Measurements from ENCODE around the gene NIFK.

Gene NIFK

DNA sequence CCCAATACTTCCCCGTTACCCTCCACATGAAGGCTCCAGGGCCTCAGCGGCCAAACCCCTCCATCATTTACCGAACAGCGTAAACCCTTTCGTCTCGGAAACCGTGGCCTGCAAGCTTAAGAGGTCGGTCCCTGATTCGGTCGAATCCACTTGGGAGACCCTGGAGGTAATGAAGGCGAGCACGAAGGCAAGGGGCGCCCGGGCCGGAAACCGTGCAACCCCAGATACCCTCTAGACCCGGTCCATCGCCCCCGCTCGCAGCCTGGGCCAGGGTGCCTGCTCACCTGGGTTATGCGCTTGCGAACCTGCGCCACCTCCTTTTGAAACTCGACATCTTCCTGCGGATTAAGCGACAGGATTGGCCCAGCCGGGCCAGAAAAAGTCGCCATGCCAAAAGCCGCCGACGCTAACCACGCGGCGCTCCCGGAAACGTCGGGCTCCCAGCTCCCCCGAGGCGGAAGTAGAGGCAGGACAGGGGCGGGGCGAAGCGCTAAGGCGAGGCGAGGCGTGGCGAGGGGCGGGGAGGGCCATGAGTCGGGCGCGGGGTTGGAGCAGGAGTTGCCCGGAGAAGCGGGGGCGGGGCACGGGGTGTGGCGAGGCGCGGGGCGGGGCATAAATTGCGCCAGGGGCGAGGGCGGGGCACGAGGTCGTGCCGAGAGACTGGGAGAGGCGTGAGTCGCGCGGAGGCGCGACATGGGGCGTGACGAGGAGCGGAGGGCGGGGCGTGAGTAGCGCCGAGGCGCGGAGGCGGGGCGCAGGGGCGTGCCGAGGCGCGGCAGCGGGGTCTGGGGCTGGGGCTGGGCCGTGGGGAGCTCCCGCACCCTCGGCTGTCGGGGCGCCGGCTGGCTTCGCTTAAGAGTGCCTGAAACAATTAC lies at the start of gene NIFK:
Gene NIFK, minus strand, starts transcription at position 414 of the 875 bp plus-strand sequence. Its CDS starts 25 bp downstream, at position 389.
- in situ Hi-C loops (cut with HindIII; ENCODE audit: low pct_unique_long_range_greater_than_20kb, low sequenced_read_pairs) = no loop called here
- no peak for TF ChIP-seq JUND (IDR thresholded peaks at IDR 0.05; ENCODE audit: low read depth)
- peak; percentile 91 to 97 for DNase-seq (ENCODE audit: low read depth in 1 of 2, low spot score in 1 of 2)

DNA sequence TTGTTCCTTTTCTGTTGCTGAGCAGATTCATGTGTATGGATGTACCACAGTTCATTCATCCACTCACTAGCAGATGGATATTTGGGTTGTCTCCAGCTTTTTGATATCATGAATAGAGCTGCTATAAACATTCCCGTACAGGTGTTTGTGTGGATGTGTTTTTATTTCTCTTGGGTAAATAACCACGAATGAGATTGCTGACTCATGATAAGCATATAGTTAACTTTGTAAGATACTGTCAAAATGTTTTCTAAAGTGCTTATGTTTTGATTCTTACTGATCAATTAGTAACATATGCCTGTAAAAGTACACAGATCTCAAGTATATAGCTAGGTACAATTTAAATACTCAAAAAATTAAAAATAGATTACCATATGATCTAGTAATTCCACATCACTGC lies 46.5 kb upstream of the NIFK start:
- no peak for TF ChIP-seq JUND (IDR thresholded peaks at IDR 0.05; ENCODE audit: low read depth)

DNA sequence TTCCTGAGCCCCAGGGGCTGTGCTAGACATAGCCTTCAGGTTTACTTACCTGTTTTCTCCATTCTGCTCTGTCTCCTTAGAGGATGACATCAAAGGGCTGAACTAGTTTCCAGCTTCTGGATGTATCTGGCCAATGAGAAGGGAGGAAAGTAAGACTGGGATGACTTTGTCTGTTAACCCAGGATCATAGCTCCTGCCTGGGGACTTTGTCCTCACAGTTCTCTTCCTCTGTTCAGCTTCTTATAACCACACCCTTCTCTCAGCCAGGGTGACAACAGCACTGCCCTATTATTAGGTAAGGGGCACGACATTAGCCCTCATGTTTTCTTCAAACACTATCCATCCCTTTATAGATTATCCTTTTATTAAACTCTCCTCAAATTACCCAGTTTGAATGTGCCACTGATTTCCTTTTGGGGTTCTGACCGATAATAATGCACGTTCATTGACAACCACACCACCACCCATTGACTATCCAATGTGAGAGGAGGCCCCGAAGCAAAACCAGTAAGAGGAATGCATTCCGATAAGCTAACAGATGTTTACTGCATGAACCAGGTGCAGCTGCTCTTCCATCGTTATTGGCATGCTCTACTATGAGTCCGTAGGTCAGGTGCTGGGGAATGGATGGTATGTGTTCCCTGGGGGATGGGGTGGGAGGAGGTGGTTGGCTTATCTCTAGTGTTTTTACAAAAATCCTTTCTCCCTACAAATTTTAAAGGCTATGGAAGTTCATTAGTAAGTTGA lies 42.2 kb upstream of the NIFK start:
- in situ Hi-C loops (cut with HindIII; ENCODE audit: low pct_unique_long_range_greater_than_20kb, low sequenced_read_pairs) = no loop called here
- TF ChIP-seq JUND (IDR thresholded peaks at IDR 0.05; ENCODE audit: low read depth) = no peak
- DNase-seq (ENCODE audit: low read depth in 1 of 2, low spot score in 1 of 2) = no peak

More for the DNA sequence above, 46.5 kb upstream of the NIFK start:
- in situ Hi-C loops (cut with HindIII; ENCODE audit: low pct_unique_long_range_greater_than_20kb, low sequenced_read_pairs) = no loop called here
- DNase-seq (ENCODE audit: low read depth in 1 of 2, low spot score in 1 of 2) = no peak

DNA sequence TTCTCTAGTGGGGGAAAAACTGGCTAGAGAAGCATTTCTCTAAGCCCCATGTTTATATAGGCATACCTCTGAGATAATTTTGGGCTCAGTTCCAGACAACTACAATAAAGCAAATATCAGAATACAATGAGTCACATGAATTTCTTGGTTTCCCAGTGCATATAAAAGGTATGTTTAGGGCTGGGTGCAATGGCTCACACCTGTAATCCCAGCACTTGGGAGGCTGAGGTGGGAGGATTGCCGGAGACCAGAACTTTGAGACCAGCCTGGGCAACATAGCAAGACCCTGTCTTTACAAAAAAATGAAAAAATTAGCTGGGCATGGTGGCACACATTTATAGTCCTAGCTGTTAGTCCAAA lies 41.0 kb upstream of the NIFK start:
- DNase-seq (ENCODE audit: low read depth in 1 of 2, low spot score in 1 of 2) = peak in 1 of 2 experiments; percentile 40
- no peak for TF ChIP-seq JUND (IDR thresholded peaks at IDR 0.05; ENCODE audit: low read depth)
- in situ Hi-C loops (cut with HindIII; ENCODE audit: low pct_unique_long_range_greater_than_20kb, low sequenced_read_pairs) = no loop called here

DNA sequence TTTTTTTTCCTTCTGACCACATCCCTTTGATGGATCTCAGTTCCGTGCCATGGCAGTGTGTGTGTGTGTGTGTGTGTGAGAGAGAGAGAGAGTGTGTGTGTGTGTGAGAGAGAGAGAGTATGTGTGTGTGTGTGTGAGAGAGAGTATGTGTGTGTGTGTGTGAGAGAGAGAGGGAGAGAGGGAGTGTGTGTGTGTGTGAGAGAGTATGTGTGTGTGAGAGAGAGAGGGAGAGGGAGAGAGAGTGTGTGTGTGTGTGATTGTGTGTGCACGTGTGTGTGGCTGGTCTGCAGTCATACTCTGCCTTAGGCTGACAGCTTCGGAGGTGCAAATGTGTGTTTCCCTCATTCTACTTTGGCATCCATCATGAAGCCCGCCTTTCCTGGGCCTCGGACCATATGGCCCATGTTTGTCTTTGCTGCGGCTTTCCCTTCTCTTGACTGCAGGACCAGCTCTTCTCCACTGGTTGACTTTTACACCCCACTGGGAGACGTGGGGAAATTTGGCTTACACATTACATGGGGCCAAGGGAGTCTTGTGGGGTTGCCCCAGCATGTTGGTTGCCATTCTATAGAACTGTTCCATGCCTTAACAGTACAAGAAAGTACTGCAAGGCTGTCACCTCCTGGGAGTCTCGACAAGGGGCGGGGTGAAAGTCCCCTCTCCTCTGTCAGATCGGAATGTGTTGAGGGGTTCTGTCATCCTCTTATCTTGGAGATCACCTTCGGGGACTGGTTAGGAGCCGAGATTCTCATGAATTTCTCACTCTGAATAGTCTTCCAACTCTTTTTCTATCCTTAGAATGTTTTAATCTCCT lies 40.4 kb upstream of the NIFK start:
- in situ Hi-C loops (cut with HindIII; ENCODE audit: low pct_unique_long_range_greater_than_20kb, low sequenced_read_pairs) = no loop called here
- TF ChIP-seq JUND (IDR thresholded peaks at IDR 0.05; ENCODE audit: low read depth) = no peak
- DNase-seq (ENCODE audit: low read depth in 1 of 2, low spot score in 1 of 2) = no peak

DNA sequence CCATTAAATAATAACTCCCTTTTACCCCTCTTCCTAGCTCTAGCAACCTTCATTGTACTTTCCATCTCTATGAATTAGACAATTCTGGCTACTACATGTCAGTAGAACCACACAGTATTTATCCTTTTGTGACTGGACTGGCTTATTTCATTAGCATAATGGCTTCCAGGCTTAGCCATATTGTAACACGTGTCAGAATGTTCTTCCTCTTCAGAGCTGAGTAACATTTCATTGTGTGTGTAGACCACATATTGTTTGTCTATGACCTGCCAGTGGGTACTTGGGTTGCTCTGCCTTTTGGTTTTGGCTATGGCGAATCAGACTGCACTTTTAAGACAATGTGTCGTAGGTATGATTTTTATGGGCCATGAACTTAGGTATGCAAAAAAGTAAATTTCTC lies 39.7 kb upstream of the NIFK start:
- no peak for TF ChIP-seq JUND (IDR thresholded peaks at IDR 0.05; ENCODE audit: low read depth)
- in situ Hi-C loops (cut with HindIII; ENCODE audit: low pct_unique_long_range_greater_than_20kb, low sequenced_read_pairs) = no loop called here
- no peak for DNase-seq (ENCODE audit: low read depth in 1 of 2, low spot score in 1 of 2)

DNA sequence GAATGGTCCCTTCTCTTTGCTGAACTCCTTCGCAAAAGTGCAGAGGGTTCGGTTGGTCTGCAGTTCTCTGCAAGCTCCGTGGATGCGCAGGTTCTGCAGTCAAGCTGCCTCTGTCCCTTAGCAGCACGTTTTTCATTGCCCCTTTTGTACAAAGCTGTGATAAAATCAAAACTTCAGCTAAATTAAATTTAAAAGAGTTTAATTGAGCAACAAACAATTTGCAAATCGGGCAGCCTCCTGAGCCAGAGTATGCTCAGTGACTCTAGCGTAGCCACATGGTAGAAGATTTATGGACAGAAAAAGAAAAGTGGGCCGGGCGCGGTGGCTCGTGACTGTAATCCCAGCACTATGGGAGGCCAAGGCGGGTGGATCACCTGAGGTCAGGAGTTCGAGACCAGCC lies 37.6 kb upstream of the NIFK start:
- DNase-seq (ENCODE audit: low read depth in 1 of 2, low spot score in 1 of 2) = no peak
- no peak for TF ChIP-seq JUND (IDR thresholded peaks at IDR 0.05; ENCODE audit: low read depth)
- in situ Hi-C loops (cut with HindIII; ENCODE audit: low pct_unique_long_range_greater_than_20kb, low sequenced_read_pairs) = no loop called here

DNA sequence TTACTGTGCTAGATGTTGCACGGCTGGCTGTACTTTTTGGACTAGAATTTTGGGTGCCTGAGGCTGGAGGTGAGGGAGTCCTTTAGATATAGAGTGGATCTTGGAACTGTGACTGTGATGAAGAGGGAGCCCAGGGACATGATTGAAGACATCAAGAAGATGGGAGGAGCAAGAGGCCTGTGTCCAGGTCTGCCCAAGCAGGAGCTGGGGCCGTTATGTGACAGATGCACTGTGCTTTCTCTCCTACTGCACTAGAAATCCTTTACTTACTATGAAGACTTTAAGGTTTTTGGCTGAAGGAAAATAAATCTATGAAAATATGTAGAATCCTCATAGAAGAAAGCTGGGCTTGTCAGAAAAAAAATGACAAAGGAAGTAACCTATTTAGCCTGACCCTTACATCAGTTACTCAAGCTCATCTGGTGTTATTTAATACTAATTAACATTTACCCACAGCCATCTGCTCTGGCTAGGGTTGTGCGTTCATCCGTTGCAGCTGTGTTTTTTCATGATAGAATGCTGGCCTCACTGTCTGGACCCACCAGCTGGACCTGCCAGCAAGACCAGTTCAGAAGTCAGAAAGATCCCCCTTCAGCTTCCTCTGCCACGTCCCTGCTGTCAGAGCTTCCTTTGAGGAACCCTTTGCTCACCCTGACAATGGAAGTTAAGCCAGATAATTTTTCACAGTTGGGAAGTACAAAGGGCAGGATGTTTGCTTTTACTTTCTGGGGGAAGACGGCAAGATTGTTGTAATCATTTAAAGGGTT lies 35.5 kb upstream of the NIFK start:
- no peak for DNase-seq (ENCODE audit: low read depth in 1 of 2, low spot score in 1 of 2)
- no peak for TF ChIP-seq JUND (IDR thresholded peaks at IDR 0.05; ENCODE audit: low read depth)
- in situ Hi-C loops (cut with HindIII; ENCODE audit: low pct_unique_long_range_greater_than_20kb, low sequenced_read_pairs) = no loop called here

DNA sequence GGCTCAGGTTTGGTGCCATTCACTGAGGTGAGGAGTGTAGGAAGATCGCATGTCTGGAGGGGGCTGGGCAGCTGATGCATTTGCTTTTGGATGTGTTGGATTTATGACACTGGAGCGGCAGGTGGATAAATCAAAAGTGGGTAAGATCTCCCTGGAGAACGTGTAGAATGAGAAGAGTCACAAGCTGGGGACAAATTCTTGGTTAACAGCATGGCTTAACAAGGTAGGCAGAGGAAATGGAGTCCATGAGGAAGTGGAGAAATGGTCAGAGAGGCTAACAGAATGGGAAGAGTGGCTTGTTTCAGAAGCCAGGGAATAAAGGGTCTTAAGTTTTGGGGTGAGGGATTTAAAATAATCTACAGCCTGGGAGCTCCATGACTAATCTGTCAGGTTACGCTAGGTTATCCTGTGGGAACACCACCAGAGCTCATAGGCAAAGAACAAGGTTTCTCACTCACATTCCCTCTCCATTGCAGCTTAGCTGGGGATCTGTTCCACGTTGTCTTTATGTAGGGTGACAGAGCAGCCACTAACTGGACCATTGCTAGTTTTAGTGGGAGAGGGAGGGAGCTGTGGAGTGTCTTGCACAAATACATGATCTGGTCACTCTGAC lies 31.6 kb upstream of the NIFK start:
- in situ Hi-C loops (cut with HindIII; ENCODE audit: low pct_unique_long_range_greater_than_20kb, low sequenced_read_pairs) = no loop called here

DNA sequence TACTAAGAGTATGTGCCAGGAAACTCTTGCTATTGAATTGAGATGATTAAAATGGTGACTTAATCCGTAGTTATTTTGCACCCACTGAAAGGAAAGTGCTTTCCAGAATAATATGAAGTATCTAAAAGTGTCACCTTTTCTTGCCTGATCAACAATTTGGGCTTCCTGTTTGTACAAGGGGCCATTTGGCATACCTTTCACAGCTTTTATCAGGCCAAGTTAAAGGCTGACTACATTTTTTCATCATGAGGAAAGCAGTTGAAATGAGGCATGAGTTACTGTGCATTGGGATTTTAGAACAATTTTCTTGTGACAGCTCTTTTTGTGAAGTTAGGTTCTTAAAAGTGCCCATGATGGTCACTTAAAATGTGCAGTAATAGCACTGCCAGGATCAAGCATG lies 29.9 kb upstream of the NIFK start:
- in situ Hi-C loops (cut with HindIII; ENCODE audit: low pct_unique_long_range_greater_than_20kb, low sequenced_read_pairs) = no loop called here
- no peak for TF ChIP-seq JUND (IDR thresholded peaks at IDR 0.05; ENCODE audit: low read depth)
- no peak for DNase-seq (ENCODE audit: low read depth in 1 of 2, low spot score in 1 of 2)

More for the DNA sequence above, 31.6 kb upstream of the NIFK start:
- no peak for TF ChIP-seq JUND (IDR thresholded peaks at IDR 0.05; ENCODE audit: low read depth)
- no peak for DNase-seq (ENCODE audit: low read depth in 1 of 2, low spot score in 1 of 2)

DNA sequence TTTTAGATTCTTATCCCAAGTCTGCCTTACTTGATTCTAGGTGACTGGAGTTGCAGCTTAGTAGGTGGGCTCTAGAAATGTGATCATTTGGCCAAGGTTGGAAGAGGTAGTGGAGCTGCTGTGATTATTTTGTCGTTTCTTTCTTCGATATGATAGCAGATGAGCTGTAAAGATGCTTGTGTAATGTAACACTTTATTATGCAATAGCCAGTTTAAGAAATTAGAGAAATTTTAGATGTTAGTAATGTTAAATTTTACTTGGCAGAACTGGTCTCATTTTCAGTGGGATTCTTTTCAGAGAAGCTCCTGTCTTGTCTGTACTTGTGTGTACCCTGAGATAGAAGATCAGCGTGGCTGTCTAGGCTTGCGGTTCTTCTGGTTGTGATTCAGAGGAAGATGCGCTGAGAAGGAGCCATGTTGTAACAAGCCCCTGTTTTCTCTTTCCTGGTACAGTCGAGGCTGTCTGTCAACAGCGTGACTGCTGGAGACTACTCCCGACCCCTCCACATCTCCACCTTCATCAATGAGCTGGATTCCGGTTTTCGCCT lies 28.1 kb upstream of the NIFK start:
- no peak for DNase-seq (ENCODE audit: low read depth in 1 of 2, low spot score in 1 of 2)
- in situ Hi-C loops (cut with HindIII; ENCODE audit: low pct_unique_long_range_greater_than_20kb, low sequenced_read_pairs) = no loop called here
- TF ChIP-seq JUND (IDR thresholded peaks at IDR 0.05; ENCODE audit: low read depth) = no peak
